Retinal pigment epithelial cell (primary cell): ENCODE results near the gene UST.
"Not testable (repeated sequence)": the region's sequence is repeated elsewhere in the genome, so short reads cannot be mapped to it uniquely, and the experiment has no call there.

Experiments used
- DNase-seq: peaks from one replicate; pipeline ENCODE4 v3.0.0-alpha.2; 2010; ENCODE audit warnings: low read depth
- H3K4me3 ChIP-seq: 2 replicates; pipeline ENCODE4 v1.5.1; 2011; ENCODE audit warnings: mild to moderate bottlenecking, low read length, control low read depth, moderate library complexity
- CTCF ChIP-seq: conservative IDR thresholded peaks from 2 replicates; pipeline ENCODE4 v1.5.1; 2011; ENCODE audit warnings: low read depth, low read length, control low read depth, inconsistent platforms

UST gene

GRCh38 chr6:149031201-149031858 lies 284.5 kb downstream of the UST start:
- DNase-seq: no peak
- no peak for TF ChIP-seq CTCF
- H3K4me3 ChIP-seq: no peak overlapping the region

- TF ChIP-seq CTCF: no peak
- no peak overlapping the region for H3K4me3 ChIP-seq
- DNase-seq: peak; percentile 60
Measured at GRCh38 chr6:149031859-149032598, 285.2 kb downstream of the UST start.

- peak; percentile 54 for DNase-seq
- H3K4me3 ChIP-seq: no peak overlapping the region
- no peak for TF ChIP-seq CTCF
Measured at GRCh38 chr6:149032599-149033405, 286.0 kb downstream of the UST start.

GRCh38 chr6:149033454-149033853 lies 286.6 kb downstream of the UST start:
- no peak for TF ChIP-seq CTCF
- H3K4me3 ChIP-seq: no peak overlapping the region
- no peak for DNase-seq

GRCh38 chr6:149035766-149036165 lies 288.9 kb downstream of the UST start:
- no peak for TF ChIP-seq CTCF
- H3K4me3 ChIP-seq: no peak overlapping the region
- no peak for DNase-seq

- no peak overlapping the region for H3K4me3 ChIP-seq
- no peak for TF ChIP-seq CTCF
Measured at GRCh38 chr6:149037051-149037671, 290.3 kb downstream of the UST start.

GRCh38 chr6:149039025-149039424 lies 292.2 kb downstream of the UST start:
- not testable (repeated sequence) for H3K4me3 ChIP-seq, DNase-seq

More at GRCh38 chr6:149037051-149037671, 290.3 kb downstream of the UST start:
- no peak for DNase-seq
